Loucy (cell line): ENCODE data around the gene CIAO3.

Experiments used
- H2AFZ ChIP-seq: fragments of 200-600 bp; sonication (generic); 2 replicates; pipeline ENCODE4 v1.6.0; 2016; ENCODE audit warnings: antibody characterized with exemption, mild to moderate bottlenecking, low read length, moderate library complexity
- H3F3A ChIP-seq: fragments of 200-600 bp; 2 replicates; pipeline ENCODE4 v1.6.0; 2016; ENCODE audit warnings: antibody characterized with exemption, low read depth, mild to moderate bottlenecking
- H3K27me3 ChIP-seq: fragments of 200-600 bp; sonication (generic); 2 replicates; pipeline ENCODE4 v1.6.1; 2014; ENCODE audit warnings: low read length, mild to moderate bottlenecking; ENCODE audit not compliant: insufficient read depth, poor library complexity, severe bottlenecking
- H3K36me3 ChIP-seq: fragments of 200-600 bp; sonication (generic); 2 replicates; pipeline ENCODE4 v1.6.1; 2016; ENCODE audit warnings: low read length; ENCODE audit not compliant: insufficient read depth
- H3K4me1 ChIP-seq: fragments of 200-600 bp; sonication (generic); 2 replicates; pipeline ENCODE4 v1.5.1; 2014; ENCODE audit warnings: low read length, mild to moderate bottlenecking; ENCODE audit not compliant: insufficient read depth, poor library complexity, severe bottlenecking
- H3K4me2 ChIP-seq: fragments of 200-600 bp; sonication (generic); 2 replicates; pipeline ENCODE4 v1.6.0; 2014; ENCODE audit warnings: antibody characterized with exemption, low read length, low read depth, mild to moderate bottlenecking; ENCODE audit not compliant: poor library complexity, severe bottlenecking
- H3K4me3 ChIP-seq: fragments of 200-600 bp; sonication (generic); 2 replicates; pipeline ENCODE4 v1.5.1; 2014; ENCODE audit warnings: low read length, mild to moderate bottlenecking, mixed read lengths; ENCODE audit not compliant: poor library complexity, severe bottlenecking
- H3K79me2 ChIP-seq: fragments of 200-600 bp; sonication (generic); 2 replicates; pipeline ENCODE4 v1.6.1; 2014; ENCODE audit warnings: low read length; ENCODE audit not compliant: insufficient read depth
- H3K9ac ChIP-seq: fragments of 200-600 bp; sonication (generic); 2 replicates; pipeline ENCODE4 v1.6.0; 2014; ENCODE audit warnings: mild to moderate bottlenecking, low read depth, low read length, moderate library complexity; ENCODE audit not compliant: poor library complexity, severe bottlenecking
- H3K9me2 ChIP-seq: fragments of 200-600 bp; sonication (generic); replicated peaks from 2 replicates; pipeline ENCODE4 v1.6.1; 2016; ENCODE audit warnings: low read depth, low read length, mixed read lengths
- H3K9me3 ChIP-seq: fragments of 200-600 bp; sonication (generic); 2 replicates; pipeline ENCODE4 v1.6.1; 2014; ENCODE audit warnings: mild to moderate bottlenecking, antibody characterized with exemption, low read length, low read depth; ENCODE audit not compliant: insufficient read depth
- H4K20me1 ChIP-seq: fragments of 200-600 bp; sonication (generic); 2 replicates; pipeline ENCODE4 v1.6.0; 2014; ENCODE audit warnings: antibody characterized with exemption, low read length, mild to moderate bottlenecking; ENCODE audit not compliant: insufficient read depth, poor library complexity, severe bottlenecking
- EZH2phosphoT487 ChIP-seq: fragments of 200-600 bp; IDR thresholded peaks from 2 replicates; pipeline ENCODE4 v1.6.1; 2018; ENCODE audit warnings: antibody characterized with exemption, mild to moderate bottlenecking, moderate library complexity, borderline replicate concordance
- TF ChIP-seq, protein P1 (sequence below): fragments of 200-600 bp; sonication (generic); conservative IDR thresholded peaks from 2 replicates; pipeline ENCODE4 v1.5.1; 2014; ENCODE audit warnings: mild to moderate bottlenecking, antibody characterized with exemption, low read length

CIAO3 gene

DNA sequence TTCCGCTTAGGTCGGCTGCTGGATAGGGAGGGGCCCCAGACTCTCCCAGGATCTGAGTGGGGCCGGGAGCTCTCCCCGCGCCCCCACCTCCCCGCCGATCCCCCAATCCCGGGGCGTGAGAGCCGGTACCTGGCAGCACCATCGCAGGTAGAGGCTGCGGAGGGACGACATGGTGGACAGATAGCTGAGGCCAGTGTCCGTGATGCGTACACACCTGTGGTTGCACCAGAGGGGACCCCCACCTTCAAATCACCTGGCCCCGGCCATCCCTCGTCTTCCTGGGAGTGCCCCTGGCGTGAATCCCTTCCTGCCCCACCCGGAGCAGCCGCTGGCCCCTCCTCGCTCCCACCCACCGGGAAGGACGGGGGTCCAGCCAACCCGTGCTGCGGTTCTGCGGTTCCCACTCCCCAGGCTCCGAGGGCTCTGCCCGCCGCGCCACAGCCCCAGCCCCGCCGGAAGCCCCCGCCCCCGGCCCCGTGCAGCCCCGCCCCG is 45.9 kb downstream of the CIAO3 start:
- Histone ChIP-seq H4K20me1 (no peaks in the 10 kb centered on the region), H2AFZ (no peak overlapping the region), H3K79me2 (no peaks in the 10 kb centered on the region), H3K36me3 (no peaks in the 10 kb centered on the region), H3K9me3 (no peaks in the 10 kb centered on the region), H3F3A (no peaks in the 10 kb centered on the region), H3K9ac (no peak overlapping the region), H3K27me3 (no peaks in the 10 kb centered on the region), H3K4me2 (no peak overlapping the region), H3K4me3 (no peak overlapping the region), H3K9me2 (no peaks in the 10 kb centered on the region), H3K4me1 (no peaks in the 10 kb centered on the region)
- no peak for TF ChIP-seq EZH2phosphoT487
- TF ChIP-seq, protein P1, sequence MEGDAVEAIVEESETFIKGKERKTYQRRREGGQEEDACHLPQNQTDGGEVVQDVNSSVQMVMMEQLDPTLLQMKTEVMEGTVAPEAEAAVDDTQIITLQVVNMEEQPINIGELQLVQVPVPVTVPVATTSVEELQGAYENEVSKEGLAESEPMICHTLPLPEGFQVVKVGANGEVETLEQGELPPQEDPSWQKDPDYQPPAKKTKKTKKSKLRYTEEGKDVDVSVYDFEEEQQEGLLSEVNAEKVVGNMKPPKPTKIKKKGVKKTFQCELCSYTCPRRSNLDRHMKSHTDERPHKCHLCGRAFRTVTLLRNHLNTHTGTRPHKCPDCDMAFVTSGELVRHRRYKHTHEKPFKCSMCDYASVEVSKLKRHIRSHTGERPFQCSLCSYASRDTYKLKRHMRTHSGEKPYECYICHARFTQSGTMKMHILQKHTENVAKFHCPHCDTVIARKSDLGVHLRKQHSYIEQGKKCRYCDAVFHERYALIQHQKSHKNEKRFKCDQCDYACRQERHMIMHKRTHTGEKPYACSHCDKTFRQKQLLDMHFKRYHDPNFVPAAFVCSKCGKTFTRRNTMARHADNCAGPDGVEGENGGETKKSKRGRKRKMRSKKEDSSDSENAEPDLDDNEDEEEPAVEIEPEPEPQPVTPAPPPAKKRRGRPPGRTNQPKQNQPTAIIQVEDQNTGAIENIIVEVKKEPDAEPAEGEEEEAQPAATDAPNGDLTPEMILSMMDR = no peak

DNA sequence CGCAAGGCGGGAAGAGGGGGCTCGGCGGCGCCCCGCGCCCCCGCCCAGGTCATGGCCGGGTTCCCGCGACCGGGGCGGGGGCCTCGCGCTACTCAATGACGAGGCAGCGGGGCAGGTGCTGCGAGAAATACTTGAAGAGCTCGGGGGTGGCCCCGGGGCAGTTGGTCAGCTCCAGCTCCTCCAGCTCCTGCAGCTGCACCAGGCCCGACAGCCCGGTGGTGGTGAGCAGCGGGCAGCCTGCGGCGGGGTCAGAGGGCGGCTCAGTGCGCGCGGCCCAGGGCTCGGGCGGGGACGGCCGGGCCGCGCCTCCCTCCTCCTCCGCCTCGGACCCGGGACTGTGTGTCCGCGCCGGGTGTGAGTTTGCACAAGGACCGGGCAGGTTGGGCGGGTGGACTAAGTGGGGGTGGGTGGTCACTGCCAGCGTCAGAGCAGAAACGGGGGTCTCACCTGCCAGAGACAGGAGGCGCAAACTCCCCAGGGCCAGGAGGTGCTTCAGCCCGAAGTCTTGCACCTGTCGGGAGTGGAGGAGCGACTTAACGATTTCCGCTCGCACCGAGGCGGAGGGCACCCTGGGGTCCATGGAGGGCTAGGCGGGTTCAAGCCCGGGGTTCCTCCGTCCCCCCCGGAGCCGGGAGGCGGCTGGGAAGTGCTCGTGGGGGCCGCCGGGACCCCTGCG is 46.5 kb downstream of the CIAO3 start:
- peaks cover 5% of the 10 kb centered on the region for H3K79me2 ChIP-seq
- TF ChIP-seq, protein P1 = no peak
- no peak for TF ChIP-seq EZH2phosphoT487
- H3K9ac ChIP-seq = no peak overlapping the region
- no peaks in the 10 kb centered on the region for H3K9me2 ChIP-seq
- H3F3A ChIP-seq = no peaks in the 10 kb centered on the region
- no peaks in the 10 kb centered on the region for H3K36me3 ChIP-seq
- H3K27me3 ChIP-seq = no peaks in the 10 kb centered on the region
- H4K20me1 ChIP-seq = no peaks in the 10 kb centered on the region
- H2AFZ ChIP-seq = no peak overlapping the region
- no peaks in the 10 kb centered on the region for H3K9me3 ChIP-seq
- no peak overlapping the region for H3K4me3 ChIP-seq
- H3K4me2 ChIP-seq = no peak overlapping the region
- peaks cover 5% of the 10 kb centered on the region for H3K4me1 ChIP-seq

DNA sequence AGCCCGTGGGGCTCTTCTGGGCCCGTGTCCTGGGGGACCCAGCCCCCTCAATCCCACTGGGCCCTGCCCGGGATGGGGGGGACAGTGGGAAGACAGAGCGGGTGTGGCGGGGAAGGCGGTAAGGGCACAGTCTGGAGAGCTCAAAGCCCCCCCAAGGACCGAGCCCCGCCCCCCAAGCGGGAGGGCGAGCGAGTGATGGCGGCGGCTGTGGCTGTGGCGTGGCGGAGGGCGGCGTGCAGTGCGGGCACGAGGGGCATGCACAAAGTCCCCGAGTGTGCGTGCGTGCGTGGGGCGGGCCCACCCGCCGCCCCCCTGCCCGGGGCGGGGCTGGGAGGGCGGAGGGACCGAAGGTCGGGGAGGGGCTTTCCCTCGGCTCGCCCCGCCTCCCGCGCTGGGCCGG is 47.0 kb downstream of the CIAO3 start:
- no peak overlapping the region for H3K4me2 ChIP-seq
- H3K36me3 ChIP-seq = no peaks in the 10 kb centered on the region
- H3K79me2 ChIP-seq = peaks cover 8% of the 10 kb centered on the region
- no peaks in the 10 kb centered on the region for H3K27me3 ChIP-seq
- H3K9me2 ChIP-seq = no peaks in the 10 kb centered on the region
- no peak overlapping the region for H3K4me3 ChIP-seq
- no peak overlapping the region for H3K9ac ChIP-seq
- peaks cover 9% of the 10 kb centered on the region for H3K4me1 ChIP-seq
- H4K20me1 ChIP-seq = no peaks in the 10 kb centered on the region
- H2AFZ ChIP-seq = no peak overlapping the region
- H3K9me3 ChIP-seq = no peaks in the 10 kb centered on the region
- TF ChIP-seq, protein P1 = no peak
- no peak for TF ChIP-seq EZH2phosphoT487
- no peaks in the 10 kb centered on the region for H3F3A ChIP-seq
